OCI-LY7 (cell line): ENCODE results near the gene RSPRY1. TPM values are rescaled to one million over a fixed set of nuclear protein-coding genes. Genes with fewer than 3 reads are reported as not detected.

Experiments
- BruUV-seq: library from RNA; stranded (reverse); fragments of 400-500 nt; replicated peaks from 2 replicates; lab custom pipeline; 2021; lab: Mats Ljungman, UMichigan
- CTCF ChIA-PET: fragments of 300-600 bp; sonication (Branson Sonifier 250); formaldehyde crosslinking; loops from one replicate; lab custom pipeline; 2022; ENCODE audit warnings: antibody characterized with exemption; ENCODE audit not compliant: unreplicated experiment; lab: Charles Lee
- POLR2A ChIA-PET: fragments of 300-600 bp; sonication (Branson Sonifier 250); formaldehyde crosslinking; loops from one replicate; lab custom pipeline; 2022; ENCODE audit warnings: antibody characterized with exemption; lab: Charles Lee
- DNase-seq: peaks from one replicate; pipeline ENCODE4 v3.0.0-alpha.2; 2015; ENCODE audit warnings: low spot score
- H2AFZ ChIP-seq: fragments of 200-600 bp; sonication (generic), shearing (Covaris generic); 2 replicates; pipeline ENCODE4 v1.6.1; 2014; ENCODE audit warnings: mild to moderate bottlenecking, antibody characterized with exemption, low read length, moderate library complexity
- H3K27ac ChIP-seq: fragments of 200-600 bp; sonication (generic); 2 replicates; pipeline ENCODE4 v1.5.1; 2014; ENCODE audit warnings: mixed run types, low read depth, mild to moderate bottlenecking, moderate library complexity, low read length, inconsistent platforms; ENCODE audit not compliant: poor library complexity, severe bottlenecking
- H3K36me3 ChIP-seq: fragments of 200-600 bp; sonication (generic); 2 replicates; pipeline ENCODE4 v1.6.1; 2014; ENCODE audit warnings: mild to moderate bottlenecking, antibody characterized with exemption, low read length, moderate library complexity, mixed read lengths; ENCODE audit not compliant: insufficient read depth
- H3K4me1 ChIP-seq: fragments of 200-600 bp; sonication (generic); 2 replicates; pipeline ENCODE4 v1.5.1; 2014; ENCODE audit warnings: mild to moderate bottlenecking, low read length; ENCODE audit not compliant: insufficient read depth, poor library complexity, severe bottlenecking
- H3K4me2 ChIP-seq: fragments of 200-600 bp; sonication (generic); 2 replicates; pipeline ENCODE4 v1.6.1; 2014; ENCODE audit warnings: mild to moderate bottlenecking, low read length
- H3K4me3 ChIP-seq: fragments of 200-600 bp; sonication (generic); 2 replicates; pipeline ENCODE4 v1.5.1; 2014; ENCODE audit warnings: mild to moderate bottlenecking, low read depth, low read length; ENCODE audit not compliant: poor library complexity, severe bottlenecking
- H3K79me2 ChIP-seq: fragments of 200-600 bp; sonication (generic); 2 replicates; pipeline ENCODE4 v1.6.1; 2016; ENCODE audit warnings: low read depth, mild to moderate bottlenecking, low read length, moderate library complexity, mixed read lengths; ENCODE audit not compliant: insufficient read depth
- H3K9me2 ChIP-seq: fragments of 200-600 bp; sonication (generic); 2 replicates; pipeline ENCODE4 v1.6.1; 2016; ENCODE audit warnings: mild to moderate bottlenecking, low read length, mixed read lengths; ENCODE audit not compliant: insufficient read depth
- H3K9me3 ChIP-seq: fragments of 200-600 bp; sonication (generic); 2 replicates; pipeline ENCODE4 v1.6.1; 2014; ENCODE audit warnings: mild to moderate bottlenecking, mixed run types, low read length, mixed read lengths
- H4K20me1 ChIP-seq: fragments of 200-600 bp; sonication (generic); 2 replicates; pipeline ENCODE4 v1.6.1; 2014; ENCODE audit warnings: mild to moderate bottlenecking, antibody characterized with exemption, low read length, moderate library complexity, mixed read lengths; ENCODE audit not compliant: insufficient read depth
- EZH2phosphoT487 ChIP-seq: fragments of 200-600 bp; sonication (generic); IDR thresholded peaks from 2 replicates; pipeline ENCODE4 v1.6.1; 2018; ENCODE audit warnings: low read depth, borderline replicate concordance, mild to moderate bottlenecking, mixed run types, antibody characterized with exemption, low read length, moderate library complexity, mixed read lengths
- intact Hi-C: fragments of 100-400 bp; cut with micrococcal nuclease; formaldehyde crosslinking; loops from one replicate; pipeline ENCODE4 v1.10.0; 2022; ENCODE audit not compliant: unreplicated experiment
- total RNA-seq, 2 experiments: library from RNA; depleted of rRNA in 1 of 2; stranded (reverse); fragments of >200 nt in 1 of 2; shearing (Covaris generic) in 1 of 2; gene quantifications; 2 replicates each; pipeline ENCODE4 v1.2.3, GENCODE V29; 2014 to 2022
- TF ChIP-seq, protein P1 (sequence below): fragments of 200-600 bp; sonication (generic); conservative IDR thresholded peaks from 2 replicates; pipeline ENCODE4 v1.5.1; 2014; ENCODE audit warnings: mild to moderate bottlenecking, antibody characterized with exemption, low read length, moderate library complexity, mixed read lengths

Gene RSPRY1
- total RNA-seq, 2 experiments from 2014 or later: 17.1 to 25.2 TPM

DNA sequence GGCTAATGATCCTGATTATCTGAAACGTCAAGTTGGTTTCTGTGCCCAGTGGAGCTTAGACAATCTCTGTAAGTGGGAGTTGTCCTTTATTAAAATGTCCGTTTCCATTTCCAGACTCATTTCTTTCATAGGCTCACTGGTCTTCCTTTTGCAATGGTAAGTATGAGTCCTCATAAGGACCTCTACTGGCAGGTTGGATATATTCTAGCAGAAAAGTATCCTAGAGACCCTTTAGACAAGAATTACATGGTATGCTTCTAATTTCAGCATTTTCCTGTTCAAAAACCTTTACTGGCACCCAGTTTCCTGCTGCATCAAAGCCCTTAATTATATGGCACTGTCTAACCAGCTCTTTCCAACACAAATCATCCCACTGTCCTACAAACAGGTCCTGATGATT is 30.8 kb downstream of the RSPRY1 start:
- no TSS peak for BruUV-seq
- Histone ChIP-seq H2AFZ (no peak overlapping the region), H3K9me3 (peaks cover 32% of the 10 kb centered on the region; the same call in 1 of the 2 replicates), H3K79me2 (no peaks in the 10 kb centered on the region), H3K4me1 (no peaks in the 10 kb centered on the region), H3K9me2 (no peaks in the 10 kb centered on the region), H3K4me3 (no peak overlapping the region), H3K27ac (no peak overlapping the region), H3K4me2 (no peak overlapping the region), H3K36me3 (peaks cover 96% of the 10 kb centered on the region), H4K20me1 (no peaks in the 10 kb centered on the region)
- CTCF ChIA-PET: no interaction called here
- DNase-seq: no peak
- TF ChIP-seq EZH2phosphoT487: no peak
- TF ChIP-seq, protein P1, sequence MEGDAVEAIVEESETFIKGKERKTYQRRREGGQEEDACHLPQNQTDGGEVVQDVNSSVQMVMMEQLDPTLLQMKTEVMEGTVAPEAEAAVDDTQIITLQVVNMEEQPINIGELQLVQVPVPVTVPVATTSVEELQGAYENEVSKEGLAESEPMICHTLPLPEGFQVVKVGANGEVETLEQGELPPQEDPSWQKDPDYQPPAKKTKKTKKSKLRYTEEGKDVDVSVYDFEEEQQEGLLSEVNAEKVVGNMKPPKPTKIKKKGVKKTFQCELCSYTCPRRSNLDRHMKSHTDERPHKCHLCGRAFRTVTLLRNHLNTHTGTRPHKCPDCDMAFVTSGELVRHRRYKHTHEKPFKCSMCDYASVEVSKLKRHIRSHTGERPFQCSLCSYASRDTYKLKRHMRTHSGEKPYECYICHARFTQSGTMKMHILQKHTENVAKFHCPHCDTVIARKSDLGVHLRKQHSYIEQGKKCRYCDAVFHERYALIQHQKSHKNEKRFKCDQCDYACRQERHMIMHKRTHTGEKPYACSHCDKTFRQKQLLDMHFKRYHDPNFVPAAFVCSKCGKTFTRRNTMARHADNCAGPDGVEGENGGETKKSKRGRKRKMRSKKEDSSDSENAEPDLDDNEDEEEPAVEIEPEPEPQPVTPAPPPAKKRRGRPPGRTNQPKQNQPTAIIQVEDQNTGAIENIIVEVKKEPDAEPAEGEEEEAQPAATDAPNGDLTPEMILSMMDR: no peak
- intact Hi-C loops: no loop called here
- POLR2A ChIA-PET: no interaction called here

DNA sequence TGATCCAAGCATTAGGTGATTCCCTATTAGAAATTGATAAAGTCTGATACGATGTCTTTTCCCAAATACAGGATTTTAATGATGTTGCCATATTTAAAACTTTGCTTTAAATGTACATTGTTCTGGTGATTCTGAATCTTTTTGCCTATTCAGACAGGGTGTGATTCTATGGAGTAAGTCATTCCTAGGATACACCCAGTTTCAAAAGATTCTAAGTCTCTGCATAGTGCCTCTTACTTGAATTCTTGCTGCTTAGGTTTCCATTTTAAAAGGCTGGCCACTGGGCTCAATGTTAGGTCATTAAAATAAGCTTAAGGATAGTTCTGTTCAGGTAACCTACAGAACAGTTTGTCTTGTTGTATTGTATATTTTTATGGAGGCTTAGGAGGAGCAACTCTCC is 36.9 kb downstream of the RSPRY1 start:
- H3K4me2 ChIP-seq: no peak overlapping the region

DNA sequence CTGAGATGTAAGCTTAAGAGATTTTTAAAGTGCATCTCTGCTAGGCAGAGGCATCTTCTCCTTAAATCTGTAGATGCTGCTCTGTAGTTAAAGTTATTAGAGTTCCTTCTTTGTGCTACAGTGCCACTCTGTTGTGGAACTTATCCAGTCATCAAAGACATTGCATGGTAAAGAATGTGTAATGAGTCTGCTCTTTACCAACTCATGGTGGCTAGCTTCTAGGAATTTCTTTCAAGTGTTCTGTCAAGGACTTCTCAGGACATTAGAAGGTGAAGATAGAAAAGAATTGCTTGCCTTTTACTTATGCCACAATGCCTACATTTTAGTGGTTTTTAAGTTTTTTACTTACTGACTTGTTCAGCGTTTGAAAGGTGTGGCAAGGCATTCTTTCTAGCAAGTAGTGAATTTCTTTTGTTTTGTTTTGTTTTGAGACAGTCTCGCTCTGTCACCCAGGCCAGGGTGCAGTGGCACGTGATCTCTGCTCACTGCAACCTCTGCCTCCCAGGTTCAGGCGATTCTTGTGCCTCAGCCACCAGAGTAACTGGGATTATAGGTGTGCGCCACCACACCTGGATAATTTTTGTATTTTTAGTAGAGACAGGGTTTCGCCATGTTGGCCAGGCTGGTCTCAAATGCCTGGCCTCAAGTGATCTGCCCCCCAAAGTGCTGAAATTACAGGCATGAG is 38.7 kb downstream of the RSPRY1 start:
- H3K36me3 ChIP-seq: peaks cover 90% of the 10 kb centered on the region

More for the DNA sequence above, 36.9 kb downstream of the RSPRY1 start:
- TF ChIP-seq EZH2phosphoT487: no peak
- Histone ChIP-seq H3K9me2 (no peaks in the 10 kb centered on the region), H3K27ac (no peak overlapping the region), H3K9me3 (peaks cover 8% of the 10 kb centered on the region; the same call in 1 of the 2 replicates), H2AFZ (no peak overlapping the region), H3K4me1 (no peaks in the 10 kb centered on the region), H3K36me3 (peaks cover 93% of the 10 kb centered on the region), H3K79me2 (no peaks in the 10 kb centered on the region), H3K4me3 (no peak overlapping the region), H4K20me1 (no peaks in the 10 kb centered on the region)
- DNase-seq: no peak
- intact Hi-C loops: no loop called here
- CTCF ChIA-PET: no interaction called here
- BruUV-seq: no TSS peak
- POLR2A ChIA-PET: interaction anchor here (1.8 to 2.1 kb wide), 2 partner anchors 10 to 13 kb away, joined by 4 to 5 read pairs; no protein-coding TSS in a partner anchor

More for the DNA sequence above, 38.7 kb downstream of the RSPRY1 start:
- DNase-seq: no peak
- H4K20me1 ChIP-seq: no peaks in the 10 kb centered on the region
- no peaks in the 10 kb centered on the region for H3K9me2 ChIP-seq
- TF ChIP-seq, protein P1: no peak
- no peak for TF ChIP-seq EZH2phosphoT487
- no TSS peak for BruUV-seq
- H2AFZ ChIP-seq: no peak overlapping the region
- H3K79me2 ChIP-seq: no peaks in the 10 kb centered on the region
- H3K4me3 ChIP-seq: no peak overlapping the region
- no peak overlapping the region for H3K27ac ChIP-seq
- H3K4me2 ChIP-seq: no peak overlapping the region
- H3K9me3 ChIP-seq: peaks cover 2% of the 10 kb centered on the region; the same call in 1 of the 2 replicates
- POLR2A ChIA-PET: interaction anchor here (1.8 kb wide), 1 partner anchor 10 kb away, joined by 5 read pairs; no protein-coding TSS in a partner anchor
- no peaks in the 10 kb centered on the region for H3K4me1 ChIP-seq
- CTCF ChIA-PET: no interaction called here
- intact Hi-C loops: no loop called here
